GDM1 (cell line): ENCODE results near the gene CADM2.
"Not testable (repeated sequence)": the region's sequence is repeated elsewhere in the genome, so short reads cannot be mapped to it uniquely, and the experiment has no call there.

Experiments used
- DNase-seq: peaks from one replicate; lab custom pipeline; 2025; lab: John Stamatoyannopoulos, UW

The CADM2 gene

GRCh38 chr3:85950435-85950834, 991.6 kb downstream of the CADM2 start:
- DNase-seq = no peak

- no peak for DNase-seq
Measured at GRCh38 chr3:85960793-85961192, 1002.0 kb downstream of the CADM2 start.

- no peak for DNase-seq
Measured at GRCh38 chr3:85977615-85978338, 1019.0 kb downstream of the CADM2 start.

GRCh38 chr3:85979034-85979433, 1020.2 kb downstream of the CADM2 start:
- no peak for DNase-seq

GRCh38 chr3:85989581-85989980, 1030.8 kb downstream of the CADM2 start:
- DNase-seq = not testable (repeated sequence)

GRCh38 chr3:86029590-86029989, 1070.8 kb downstream of the CADM2 start:
- no peak for DNase-seq

GRCh38 chr3:86037916-86038315, 1079.1 kb downstream of the CADM2 start:
- no peak for DNase-seq

GRCh38 chr3:86046436-86047136, 1087.8 kb downstream of the CADM2 start:
- no peak for DNase-seq

- no peak for DNase-seq
Measured at GRCh38 chr3:86047161-86047560, 1088.4 kb downstream of the CADM2 start.

GRCh38 chr3:86051058-86051457, 1092.3 kb downstream of the CADM2 start:
- no peak for DNase-seq

GRCh38 chr3:86056032-86056431, 1097.2 kb downstream of the CADM2 start:
- no peak for DNase-seq

GRCh38 chr3:86056962-86057361, 1098.2 kb downstream of the CADM2 start:
- no peak for DNase-seq

- DNase-seq = no peak
Measured at GRCh38 chr3:86073799-86074198, 1115.0 kb downstream of the CADM2 start.

GRCh38 chr3:86087160-86087871, 1128.5 kb downstream of the CADM2 start:
- no peak for DNase-seq

GRCh38 chr3:86104154-86104553, 1145.4 kb downstream of the CADM2 start:
- no peak for DNase-seq

- DNase-seq = no peak
Measured at GRCh38 chr3:86109434-86109833, 1150.6 kb downstream of the CADM2 start.
